Measurements from ENCODE around the gene CIAPIN1. TPM values are rescaled to one million over a fixed set of nuclear protein-coding genes. Genes with fewer than 3 reads are reported as not detected.

CIAPIN1 gene
- total and polyA plus RNA-seq, 2 of the 8 experiments (the other 6 are each of a cell fraction or from before 2014, with no cell fraction given), result 76.8 to 83.6 TPM

DNA sequence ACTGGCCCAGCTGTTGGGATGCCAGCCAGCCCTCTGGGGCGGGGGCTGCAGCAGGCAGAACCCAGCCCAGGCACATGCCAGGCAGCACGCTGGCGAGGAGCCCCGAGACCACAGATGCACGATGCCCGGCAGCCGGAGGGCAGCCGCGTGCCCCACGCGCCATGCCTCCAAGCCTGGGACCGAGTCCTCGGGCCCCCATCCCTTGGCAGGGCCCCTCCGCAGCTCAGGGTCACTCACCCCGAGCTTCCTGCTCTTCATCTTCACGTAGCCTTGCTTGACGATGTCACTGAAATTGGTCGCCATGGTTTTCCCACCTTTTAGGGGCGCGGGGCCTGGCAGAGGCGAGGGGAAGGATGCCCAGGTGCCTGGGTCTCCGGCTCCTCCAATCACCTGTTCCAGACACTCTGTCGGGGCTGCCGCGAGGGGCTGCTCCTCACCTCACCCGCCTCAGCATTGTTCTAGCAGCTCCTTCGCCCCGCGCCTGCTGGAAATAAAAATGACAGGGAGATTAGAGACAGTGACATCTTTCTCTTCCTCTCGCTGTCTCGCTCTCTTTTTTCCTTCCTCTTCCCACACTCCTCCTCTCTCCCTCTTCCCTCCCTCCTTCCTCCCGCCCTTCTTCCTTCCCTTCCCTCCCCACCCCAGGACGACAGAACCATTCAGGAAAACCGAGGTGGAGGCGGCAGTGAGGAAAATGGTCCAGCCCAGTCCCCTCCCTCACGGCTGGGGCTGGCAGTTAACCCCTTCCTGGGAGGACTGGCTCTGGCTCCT is 32.2 kb upstream of the CIAPIN1 start (continued):
- TF ChIP-seq ASH2L (IDR thresholded peaks at IDR 0.05; ENCODE audit: low read length) (peak; percentile 50), JUND (IDR thresholded peaks at IDR 0.05; ENCODE audit: low read length) (peak; percentile 90), KDM4A (IDR thresholded peaks at IDR 0.05; ENCODE audit: low read depth, low read length, severe bottlenecking) (peak; percentile 58), HDAC6 (IDR thresholded peaks at IDR 0.05; ENCODE audit: low read depth, low read length) (no peak), HDAC2 (IDR thresholded peaks at IDR 0.05; ENCODE audit: borderline replicate concordance in 1 of 2, low read depth in 2 of 2, low read length in 2 of 2) (peak in 1 of 2 experiments; percentile 79; a peak in 1 of 4 replicates), EP300 (IDR thresholded peaks at IDR 0.05; ENCODE audit: borderline replicate concordance in 1 of 2, low read depth in 2 of 2, low read length in 2 of 2) (peak in 1 of 2 experiments; percentile 97; a peak in 2 of 3 replicates), ZNF274 (IDR thresholded peaks at IDR 0.05; ENCODE audit: borderline replicate concordance, extremely low read depth, low read length) (no peak), TAF7 (optimal IDR thresholded peaks at IDR 0.05; ENCODE audit: borderline replicate concordance, low read depth, low read length) (no peak), EZH2 (IDR thresholded peaks at IDR 0.05; ENCODE audit: low read depth, low read length, severe bottlenecking) (no peak), NRF1 (IDR thresholded peaks at IDR 0.05; ENCODE audit: low read depth, low read length) (no peak)
- TF ChIP-seq, protein P1, sequence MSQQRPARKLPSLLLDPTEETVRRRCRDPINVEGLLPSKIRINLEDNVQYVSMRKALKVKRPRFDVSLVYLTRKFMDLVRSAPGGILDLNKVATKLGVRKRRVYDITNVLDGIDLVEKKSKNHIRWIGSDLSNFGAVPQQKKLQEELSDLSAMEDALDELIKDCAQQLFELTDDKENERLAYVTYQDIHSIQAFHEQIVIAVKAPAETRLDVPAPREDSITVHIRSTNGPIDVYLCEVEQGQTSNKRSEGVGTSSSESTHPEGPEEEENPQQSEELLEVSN (IDR thresholded peaks at IDR 0.05), result peak; percentile 74

All from H1 (cell line).